IMR-90 (cell line): Measurements from ENCODE around the gene DUSP3.

Source experiments
- BHLHE40 ChIP-seq: fragments of 150-350 bp; IDR thresholded peaks from 2 replicates; pipeline ENCODE4 v1.6.1; 2016; ENCODE audit warnings: mild to moderate bottlenecking, low read depth, low read length
- CTCF ChIP-seq: conservative IDR thresholded peaks from 2 replicates; pipeline ENCODE4 v1.5.1; 2012; ENCODE audit warnings: mild to moderate bottlenecking, low read depth, low read length, improper control_type of control experiment
- MXI1 ChIP-seq: IDR thresholded peaks from 2 replicates; pipeline ENCODE4 v1.6.1; 2012; ENCODE audit warnings: low read depth, mild to moderate bottlenecking, low read length, moderate library complexity, borderline replicate concordance

- TF ChIP-seq CTCF (no peak), BHLHE40 (peak; percentile 56; the same call in 1 of the 2 replicates), MXI1 (no peak)
These were observed 54.9 kb downstream of the DUSP3 start for GRCh38 chr17:43723697-43724359.
